ENCODE data around the gene STAT5B. TPM values are rescaled to one million over a fixed set of nuclear protein-coding genes. Genes with fewer than 3 reads are reported as not detected.
"Not testable (repeated sequence)": the region's sequence is repeated elsewhere in the genome, so short reads cannot be mapped to it uniquely, and the experiment has no call there.

The STAT5B gene
- total and polyA plus RNA-seq, 7 donors = 15.9 to 90.1 (median 68.8) TPM

GRCh38 chr17:42225646-42226045, 50.5 kb downstream of the STAT5B start:
- 89 to 94% (median 90%) methylated on average over 5 of the region's 5 CpGs for WGBS, 3 donors
- Histone ChIP-seq H3K27me3 (ENCODE audit: insufficient read depth in 3 of 3, low read length in 2 of 3) (no peaks in the 10 kb centered on the region), H3K27ac (no peak overlapping the region), H3K4me3 (no peak overlapping the region), H3K4me1 (peaks cover 31% of the 10 kb centered on the region), H3K36me3 (ENCODE audit: insufficient read depth in 1 of 2, low read depth in 1 of 2) (peaks cover 0 to 54% of the 10 kb centered on the region in 2 donors), H3K9me3 (no peaks in the 10 kb centered on the region)
- ATAC-seq (no peak), DNase-seq (no peak)
- intact Hi-C loops (cut with DNase I) = no loop called here
- no peak for TF ChIP-seq CTCF (IDR thresholded peaks at IDR 0.05)

- no peak for TF ChIP-seq CTCF (IDR thresholded peaks at IDR 0.05)
- DNase-seq (no peak), ATAC-seq (no peak)
- intact Hi-C loops (cut with DNase I) = no loop called here
- H3K27ac ChIP-seq = no peak overlapping the region
- no peaks in the 10 kb centered on the region for H3K9me3 ChIP-seq
- 95 to 96% (median 96%) methylated on average over 6 of the region's 6 CpGs for WGBS, 3 donors
- H3K4me1 ChIP-seq = peaks cover 23% of the 10 kb centered on the region
- H3K36me3 ChIP-seq (ENCODE audit: insufficient read depth in 1 of 2, low read depth in 1 of 2) = peaks cover 0 to 56% of the 10 kb centered on the region in 2 donors
- no peaks in the 10 kb centered on the region for H3K27me3 ChIP-seq (ENCODE audit: insufficient read depth in 3 of 3, low read length in 2 of 3)
- H3K4me3 ChIP-seq = no peak overlapping the region
These were observed 51.5 kb downstream of the STAT5B start for GRCh38 chr17:42224651-42225050.

- ATAC-seq (peak; percentile 61 to 79 (median 70)), DNase-seq (peak in 1 of 2 donors; percentile 34)
- Histone ChIP-seq H3K36me3 (ENCODE audit: insufficient read depth in 1 of 2, low read depth in 1 of 2) (peaks cover 0 to 72% of the 10 kb centered on the region in 2 donors), H3K9me3 (no peaks in the 10 kb centered on the region), H3K27me3 (ENCODE audit: insufficient read depth in 3 of 3, low read length in 2 of 3) (no peaks in the 10 kb centered on the region), H3K4me3 (no peak overlapping the region), H3K4me1 (peaks cover 4% of the 10 kb centered on the region), H3K27ac (no peak overlapping the region)
- 57 to 61% (median 58%) methylated on average over 3 of the region's 3 CpGs for WGBS, 3 donors
- peak; percentile 53 for TF ChIP-seq CTCF (IDR thresholded peaks at IDR 0.05)
- intact Hi-C loops (cut with DNase I) = no loop called here
These were observed 54.1 kb downstream of the STAT5B start for GRCh38 chr17:42221886-42222745.

- not testable (repeated sequence) for H3K27me3 ChIP-seq (ENCODE audit: insufficient read depth in 3 of 3, low read length in 2 of 3); ATAC-seq; H3K4me3 ChIP-seq; DNase-seq; H3K9me3 ChIP-seq; H3K4me1 ChIP-seq; H3K27ac ChIP-seq
- intact Hi-C loops (cut with DNase I) = loop anchor here in 1 of 2 donors (10.0 kb wide), 1 partner anchor 186 kb away; no protein-coding TSS in a partner anchor
- H3K36me3 ChIP-seq (ENCODE audit: insufficient read depth in 1 of 2, low read depth in 1 of 2) = peaks cover 2 to 81% of the 10 kb centered on the region in 2 donors
- WGBS, 3 donors = 94 to 100% methylated on average over 3 to 4 of the region's 17 CpGs; no CpG with 5 or more reads in 1 of the 3 donors
These were observed 56.9 kb downstream of the STAT5B start for GRCh38 chr17:42219280-42219679.

GRCh38 chr17:42214156-42214555, 62.0 kb downstream of the STAT5B start:
- ATAC-seq (no peak), DNase-seq (no peak)
- peaks cover 19% of the 10 kb centered on the region for H3K4me1 ChIP-seq
- peaks cover 3 to 82% of the 10 kb centered on the region in 2 donors for H3K36me3 ChIP-seq (ENCODE audit: insufficient read depth in 1 of 2, low read depth in 1 of 2)
- no peak overlapping the region for H3K27ac ChIP-seq
- no peak for TF ChIP-seq CTCF (IDR thresholded peaks at IDR 0.05)
- no peaks in the 10 kb centered on the region for H3K27me3 ChIP-seq (ENCODE audit: insufficient read depth in 3 of 3, low read length in 2 of 3)
- 77 to 83% (median 81%) methylated on average over 2 of the region's 2 CpGs for WGBS, 3 donors
- no peaks in the 10 kb centered on the region for H3K9me3 ChIP-seq
- intact Hi-C loops (cut with DNase I) = loop anchor here in 1 of 2 donors (10.0 kb wide), 1 partner anchor 191 kb away; no protein-coding TSS in a partner anchor
- no peak overlapping the region for H3K4me3 ChIP-seq

All from psoas muscle (tissue), 8 donors.